Inferior parietal cortex (tissue), 1 donor: Measurements from ENCODE around the gene ARHGAP5.

Source experiments
- DNase-seq: peaks from one replicate; pipeline ENCODE4 v3.0.0-alpha.2; 2016; ENCODE audit errors: extremely low spot score

Gene ARHGAP5, protein sequence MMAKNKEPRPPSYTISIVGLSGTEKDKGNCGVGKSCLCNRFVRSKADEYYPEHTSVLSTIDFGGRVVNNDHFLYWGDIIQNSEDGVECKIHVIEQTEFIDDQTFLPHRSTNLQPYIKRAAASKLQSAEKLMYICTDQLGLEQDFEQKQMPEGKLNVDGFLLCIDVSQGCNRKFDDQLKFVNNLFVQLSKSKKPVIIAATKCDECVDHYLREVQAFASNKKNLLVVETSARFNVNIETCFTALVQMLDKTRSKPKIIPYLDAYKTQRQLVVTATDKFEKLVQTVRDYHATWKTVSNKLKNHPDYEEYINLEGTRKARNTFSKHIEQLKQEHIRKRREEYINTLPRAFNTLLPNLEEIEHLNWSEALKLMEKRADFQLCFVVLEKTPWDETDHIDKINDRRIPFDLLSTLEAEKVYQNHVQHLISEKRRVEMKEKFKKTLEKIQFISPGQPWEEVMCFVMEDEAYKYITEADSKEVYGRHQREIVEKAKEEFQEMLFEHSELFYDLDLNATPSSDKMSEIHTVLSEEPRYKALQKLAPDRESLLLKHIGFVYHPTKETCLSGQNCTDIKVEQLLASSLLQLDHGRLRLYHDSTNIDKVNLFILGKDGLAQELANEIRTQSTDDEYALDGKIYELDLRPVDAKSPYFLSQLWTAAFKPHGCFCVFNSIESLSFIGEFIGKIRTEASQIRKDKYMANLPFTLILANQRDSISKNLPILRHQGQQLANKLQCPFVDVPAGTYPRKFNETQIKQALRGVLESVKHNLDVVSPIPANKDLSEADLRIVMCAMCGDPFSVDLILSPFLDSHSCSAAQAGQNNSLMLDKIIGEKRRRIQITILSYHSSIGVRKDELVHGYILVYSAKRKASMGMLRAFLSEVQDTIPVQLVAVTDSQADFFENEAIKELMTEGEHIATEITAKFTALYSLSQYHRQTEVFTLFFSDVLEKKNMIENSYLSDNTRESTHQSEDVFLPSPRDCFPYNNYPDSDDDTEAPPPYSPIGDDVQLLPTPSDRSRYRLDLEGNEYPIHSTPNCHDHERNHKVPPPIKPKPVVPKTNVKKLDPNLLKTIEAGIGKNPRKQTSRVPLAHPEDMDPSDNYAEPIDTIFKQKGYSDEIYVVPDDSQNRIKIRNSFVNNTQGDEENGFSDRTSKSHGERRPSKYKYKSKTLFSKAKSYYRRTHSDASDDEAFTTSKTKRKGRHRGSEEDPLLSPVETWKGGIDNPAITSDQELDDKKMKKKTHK (N-terminal part only)

DNA sequence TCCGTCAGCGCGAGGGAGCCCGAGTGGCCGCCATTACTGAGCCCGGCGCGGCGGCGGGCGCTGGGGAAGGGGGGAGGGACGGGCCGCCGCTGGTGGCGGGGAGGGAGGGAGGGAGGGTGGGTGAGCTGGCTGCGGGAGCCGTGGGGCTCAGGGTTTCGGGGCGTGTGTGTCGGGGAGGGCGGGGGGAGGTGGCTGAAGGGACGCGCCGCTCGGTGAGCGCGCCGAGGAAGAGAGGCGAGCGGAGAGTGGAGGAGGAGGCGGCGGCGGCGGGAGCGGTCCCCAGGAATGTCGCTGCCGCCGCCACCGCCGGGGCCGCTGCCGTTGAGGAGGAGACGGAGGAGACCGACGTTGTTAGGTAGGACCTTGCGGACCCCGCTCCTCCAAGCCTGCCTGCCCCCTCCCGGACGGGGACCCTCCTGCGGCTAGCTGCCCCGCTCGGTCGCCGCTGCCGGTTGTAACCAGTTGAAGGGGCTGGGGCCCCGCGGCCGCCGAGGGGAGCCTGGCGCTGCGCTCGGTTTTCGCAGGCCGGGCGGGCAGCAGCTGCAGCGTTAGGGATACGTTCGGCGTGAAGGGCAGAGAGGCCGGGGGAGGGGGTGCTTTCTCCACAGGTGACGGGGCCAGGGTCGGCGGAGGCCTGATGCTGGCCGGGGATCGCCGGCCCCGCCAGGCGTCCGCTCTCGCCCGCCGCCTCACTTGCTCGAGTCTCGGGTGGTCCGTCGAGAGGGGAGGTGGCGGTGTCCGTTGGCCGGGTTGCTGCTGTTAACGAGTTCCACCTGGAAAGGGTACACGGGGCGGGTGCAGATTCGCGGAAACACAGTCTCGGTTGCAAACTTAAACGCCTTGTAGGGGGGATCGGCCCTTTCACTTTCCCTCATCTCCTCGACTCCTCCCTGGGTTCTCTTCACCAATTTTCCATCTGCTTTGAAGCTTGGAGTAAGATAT lies at the start of gene ARHGAP5:
Gene ARHGAP5, plus strand, starts transcription at position 224 of the 942 bp plus-strand sequence. CDS start 13,366 bp downstream, outside the sequence.
- peak; percentile 50 for DNase-seq

DNA sequence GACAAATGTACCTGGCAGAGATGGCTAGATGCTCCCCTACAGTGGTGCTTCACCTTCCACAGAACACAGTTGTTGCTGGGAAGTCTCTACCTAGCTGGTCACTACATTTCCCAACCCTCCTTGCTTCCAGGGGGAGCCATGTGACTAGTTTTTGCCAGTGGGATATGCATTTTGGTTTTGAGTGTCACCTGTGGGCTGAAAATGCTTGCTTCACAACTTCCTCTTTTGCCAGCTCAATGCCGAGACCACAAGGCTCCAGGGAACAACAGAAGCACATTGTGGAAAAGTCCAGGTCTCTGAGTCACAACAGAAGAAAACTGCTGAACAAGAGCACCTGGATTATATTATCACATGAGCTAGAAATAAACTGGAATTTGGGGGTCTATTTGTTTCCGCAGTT lies 48.5 kb upstream of the ARHGAP5 start:
- no peak for DNase-seq

DNA sequence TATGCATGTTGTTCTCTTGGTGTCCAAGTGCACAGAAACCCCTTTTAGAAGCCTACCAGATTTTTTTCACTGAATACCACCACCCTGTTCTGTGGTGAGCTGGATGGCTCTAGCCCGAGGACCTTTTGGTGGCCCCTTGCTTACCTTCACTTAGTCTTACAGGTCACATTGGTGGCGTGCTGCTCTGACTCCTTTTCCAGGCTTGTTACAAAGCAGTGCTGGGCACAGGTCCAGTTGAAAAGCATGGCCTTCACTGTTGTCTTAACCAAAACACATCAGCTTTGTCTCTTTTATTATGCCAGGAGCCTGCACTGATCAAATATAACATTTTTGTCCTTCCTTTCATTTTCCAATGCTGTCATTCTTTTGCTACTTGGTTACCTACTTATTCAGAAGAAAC lies 43.6 kb upstream of the ARHGAP5 start:
- DNase-seq = no peak

DNA sequence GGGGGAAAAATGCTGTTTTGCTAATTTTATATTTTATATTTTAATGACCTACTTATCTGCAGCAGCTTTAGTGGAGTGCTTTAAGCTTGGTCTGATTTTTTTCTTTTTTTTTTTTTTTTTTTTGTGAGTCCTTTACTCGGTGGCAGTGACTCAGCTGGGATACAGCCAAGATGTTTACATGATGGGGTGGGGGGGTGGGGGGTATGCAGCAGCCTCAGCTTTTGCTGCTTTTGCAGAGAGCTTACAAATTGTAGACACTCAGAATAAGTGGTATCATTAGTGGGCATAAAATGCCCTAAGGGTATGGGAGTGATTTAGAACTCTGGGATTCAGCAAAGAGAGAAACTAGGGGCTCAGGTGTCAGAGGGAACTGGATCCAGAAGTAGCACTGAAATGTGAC lies 38.2 kb upstream of the ARHGAP5 start:
- DNase-seq = no peak

- no peak for DNase-seq
Measured at GRCh38 chr14:32039401-32040030, 37.6 kb upstream of the ARHGAP5 start.

GRCh38 chr14:32043624-32044023 lies 33.5 kb upstream of the ARHGAP5 start:
- no peak for DNase-seq

DNA sequence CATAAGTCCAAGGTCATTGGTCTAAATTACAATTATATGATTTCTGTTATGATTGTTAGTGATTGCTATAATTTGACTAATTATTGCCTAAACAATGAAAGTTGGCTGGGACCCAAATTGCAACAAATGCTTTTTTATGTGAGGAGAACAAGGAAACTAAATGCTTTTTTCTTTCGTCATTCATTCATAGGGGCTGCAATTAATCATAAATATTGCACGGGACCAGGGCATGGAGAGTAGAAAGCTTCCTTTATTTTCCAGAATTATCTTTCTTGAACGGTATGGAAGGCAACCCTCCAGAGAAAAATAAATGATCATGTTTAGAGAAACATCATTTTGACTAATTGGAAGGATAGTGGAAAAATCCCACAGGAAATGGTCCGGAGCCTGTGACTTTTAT lies 32.6 kb upstream of the ARHGAP5 start:
- no peak for DNase-seq

GRCh38 chr14:32047791-32048190 lies 29.3 kb upstream of the ARHGAP5 start:
- no peak for DNase-seq

- no peak for DNase-seq
Measured at GRCh38 chr14:32049361-32050088, 27.6 kb upstream of the ARHGAP5 start.

GRCh38 chr14:32050878-32051277 lies 26.2 kb upstream of the ARHGAP5 start:
- DNase-seq = no peak

- DNase-seq = no peak
Measured at GRCh38 chr14:32054536-32054935, 22.6 kb upstream of the ARHGAP5 start.

- no peak for DNase-seq
Measured at GRCh38 chr14:32055175-32055574, 21.9 kb upstream of the ARHGAP5 start.

- DNase-seq = no peak
Measured at GRCh38 chr14:32059702-32060101, 17.4 kb upstream of the ARHGAP5 start.

- DNase-seq = no peak
Measured at GRCh38 chr14:32064931-32065330, 12.2 kb upstream of the ARHGAP5 start.

GRCh38 chr14:32068708-32069107 lies 8.4 kb upstream of the ARHGAP5 start:
- DNase-seq = no peak

- DNase-seq = no peak
Measured at GRCh38 chr14:32070282-32070681, 6.8 kb upstream of the ARHGAP5 start.

- no peak for DNase-seq
Measured at GRCh38 chr14:32072676-32073075, 4.4 kb upstream of the ARHGAP5 start.

- DNase-seq = peak; percentile 90
Measured at GRCh38 chr14:32073537-32074189, 3.4 kb upstream of the ARHGAP5 start.

GRCh38 chr14:32074887-32075572 lies 2.1 kb upstream of the ARHGAP5 start:
- DNase-seq = no peak
